HEK293T (cell line): Measurements from ENCODE around the gene PRKAR2A.
"Not testable (repeated sequence)": the region's sequence is repeated elsewhere in the genome, so short reads cannot be mapped to it uniquely, and the experiment has no call there.

Experiments used
- CTBP1 ChIP-seq: fragments of 450-650 bp; IDR thresholded peaks from 2 replicates; pipeline ENCODE4 v1.6.1; 2016; ENCODE audit warnings: borderline replicate concordance
- NFRKB ChIP-seq: fragments of 450-650 bp; IDR thresholded peaks from 2 replicates; pipeline ENCODE4 v1.6.1; 2016; ENCODE audit warnings: mild to moderate bottlenecking, moderate library complexity
- TARDBP ChIP-seq: fragments of 450-650 bp; IDR thresholded peaks from 2 replicates; pipeline ENCODE4 v1.6.1; 2016

DNA sequence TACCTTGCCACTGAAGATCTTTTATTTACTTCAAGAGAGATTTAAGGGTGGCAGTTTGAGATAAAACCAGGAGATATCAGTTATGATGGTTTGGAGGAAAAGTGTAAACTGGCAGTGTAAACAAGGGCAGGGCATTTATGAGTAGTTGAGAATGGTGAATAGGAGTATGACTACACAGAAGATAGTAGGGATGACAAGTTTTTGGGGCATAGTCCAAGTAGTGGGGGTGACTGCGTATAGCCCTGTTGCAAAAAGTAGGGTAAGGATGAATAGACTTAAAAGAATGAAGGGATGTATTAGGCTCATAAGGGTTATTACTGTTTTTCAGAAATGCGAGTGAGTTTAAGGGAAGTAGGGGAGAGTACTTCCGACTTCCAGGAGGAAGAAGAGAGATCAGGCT, 124.4 kb downstream of the PRKAR2A start:
- TF ChIP-seq CTBP1, TARDBP, NFRKB: not testable (repeated sequence)
